Progenitor cell of endocrine pancreas (in vitro differentiated cells): ENCODE measurements around the gene MTHFD1L. TPM values are rescaled to one million over a fixed set of nuclear protein-coding genes. Genes with fewer than 3 reads are reported as not detected.
A peak's percentile ranks its signal among the peaks of the same experiment; 100 is the strongest.

Experiments
- DNase-seq: peaks from one replicate; pipeline ENCODE4 v3.0.0; 2021; ENCODE audit warnings: low spot score; ENCODE audit not compliant: unreplicated experiment
- H3K27ac Mint-ChIP-seq: 2 replicates; pipeline ENCODE4 v1.8.0; 2021; ENCODE audit warnings: mild to moderate bottlenecking, moderate library complexity, mixed read lengths
- H3K27me3 Mint-ChIP-seq: 2 replicates; pipeline ENCODE4 v1.8.0; 2021; ENCODE audit warnings: mixed read lengths
- H3K36me3 Mint-ChIP-seq: 2 replicates; pipeline ENCODE4 v1.8.0; 2022; ENCODE audit warnings: mixed read lengths; ENCODE audit not compliant: insufficient read depth
- H3K4me1 Mint-ChIP-seq: 2 replicates; pipeline ENCODE4 v1.8.0; 2021; ENCODE audit warnings: low read depth, mixed read lengths
- H3K4me3 Mint-ChIP-seq: 2 replicates; pipeline ENCODE4 v1.8.0; 2021; ENCODE audit warnings: low read depth, mild to moderate bottlenecking, moderate library complexity, mixed read lengths
- H3K9me3 Mint-ChIP-seq: 2 replicates; pipeline ENCODE4 v1.8.0; 2021; ENCODE audit warnings: low read depth, mixed read lengths
- total RNA-seq: library from RNA; stranded (reverse); gene quantifications from 2 replicates; pipeline ENCODE4 v1.2.1, GENCODE V29; 2021
- TF ChIP-seq, protein P1 (sequence below): fragments of 200-600 bp; sonication (generic); IDR thresholded peaks from one replicate; pipeline ENCODE4 v1.5.0; 2021; ENCODE audit warnings: antibody characterized with exemption, mild to moderate bottlenecking; ENCODE audit not compliant: unreplicated experiment

The MTHFD1L gene
- total RNA-seq, 1 donor from 2014 or later, result 37.4 TPM

DNA sequence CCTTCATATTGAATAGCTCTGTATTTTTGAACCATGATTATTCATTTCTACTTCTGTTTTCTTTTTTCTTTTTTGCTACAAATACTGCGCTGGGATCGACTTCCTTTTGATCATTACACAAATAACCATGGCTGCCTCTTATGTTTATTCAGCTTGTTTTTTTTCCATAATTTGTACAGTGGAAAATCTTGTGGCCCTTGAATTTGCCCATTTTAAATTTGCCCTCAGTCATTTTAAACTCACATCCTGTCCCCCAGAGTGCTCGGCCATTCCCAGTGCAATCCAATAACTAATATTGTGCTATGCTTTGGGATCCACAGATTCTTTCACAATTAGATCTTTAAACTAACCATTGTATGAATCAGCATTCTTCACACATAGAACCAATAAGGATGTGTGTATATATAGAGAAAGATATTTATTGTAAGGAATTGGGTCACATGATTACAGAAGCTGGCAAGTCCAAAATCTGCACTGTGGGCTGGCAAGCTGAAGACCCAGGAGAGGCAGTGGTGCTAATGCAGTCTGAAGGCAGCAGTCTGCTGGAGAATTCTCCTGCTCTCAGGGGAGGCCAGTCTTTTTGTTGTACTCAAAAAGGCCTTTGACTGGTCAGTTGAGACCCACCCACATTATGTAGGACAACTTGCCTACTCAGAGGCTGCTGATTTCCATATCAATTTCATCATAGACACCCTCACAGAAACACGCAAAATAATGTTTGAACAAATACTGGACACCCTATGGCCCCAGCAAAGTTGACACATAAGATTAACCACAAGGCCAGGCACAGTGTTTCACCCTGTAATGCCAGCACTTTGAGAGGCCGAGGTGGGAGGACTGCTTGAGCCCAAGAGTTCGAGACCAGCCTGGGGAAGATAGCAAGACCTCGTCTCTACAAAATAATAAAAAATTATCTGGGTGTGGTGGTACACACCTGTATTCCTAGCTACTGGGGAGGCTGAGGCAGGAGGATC is 147.1 kb downstream of the MTHFD1L start:
- Mint-ChIP-seq H3K36me3 (peaks cover 9% of the 10 kb centered on the region), H3K4me3 (no peak overlapping the region), H3K27ac (no peak overlapping the region), H3K4me1 (no peaks in the 10 kb centered on the region), H3K9me3 (no peaks in the 10 kb centered on the region), H3K27me3 (no peaks in the 10 kb centered on the region)
- no peak for DNase-seq
- TF ChIP-seq, protein P1, sequence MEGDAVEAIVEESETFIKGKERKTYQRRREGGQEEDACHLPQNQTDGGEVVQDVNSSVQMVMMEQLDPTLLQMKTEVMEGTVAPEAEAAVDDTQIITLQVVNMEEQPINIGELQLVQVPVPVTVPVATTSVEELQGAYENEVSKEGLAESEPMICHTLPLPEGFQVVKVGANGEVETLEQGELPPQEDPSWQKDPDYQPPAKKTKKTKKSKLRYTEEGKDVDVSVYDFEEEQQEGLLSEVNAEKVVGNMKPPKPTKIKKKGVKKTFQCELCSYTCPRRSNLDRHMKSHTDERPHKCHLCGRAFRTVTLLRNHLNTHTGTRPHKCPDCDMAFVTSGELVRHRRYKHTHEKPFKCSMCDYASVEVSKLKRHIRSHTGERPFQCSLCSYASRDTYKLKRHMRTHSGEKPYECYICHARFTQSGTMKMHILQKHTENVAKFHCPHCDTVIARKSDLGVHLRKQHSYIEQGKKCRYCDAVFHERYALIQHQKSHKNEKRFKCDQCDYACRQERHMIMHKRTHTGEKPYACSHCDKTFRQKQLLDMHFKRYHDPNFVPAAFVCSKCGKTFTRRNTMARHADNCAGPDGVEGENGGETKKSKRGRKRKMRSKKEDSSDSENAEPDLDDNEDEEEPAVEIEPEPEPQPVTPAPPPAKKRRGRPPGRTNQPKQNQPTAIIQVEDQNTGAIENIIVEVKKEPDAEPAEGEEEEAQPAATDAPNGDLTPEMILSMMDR, result no peak

DNA sequence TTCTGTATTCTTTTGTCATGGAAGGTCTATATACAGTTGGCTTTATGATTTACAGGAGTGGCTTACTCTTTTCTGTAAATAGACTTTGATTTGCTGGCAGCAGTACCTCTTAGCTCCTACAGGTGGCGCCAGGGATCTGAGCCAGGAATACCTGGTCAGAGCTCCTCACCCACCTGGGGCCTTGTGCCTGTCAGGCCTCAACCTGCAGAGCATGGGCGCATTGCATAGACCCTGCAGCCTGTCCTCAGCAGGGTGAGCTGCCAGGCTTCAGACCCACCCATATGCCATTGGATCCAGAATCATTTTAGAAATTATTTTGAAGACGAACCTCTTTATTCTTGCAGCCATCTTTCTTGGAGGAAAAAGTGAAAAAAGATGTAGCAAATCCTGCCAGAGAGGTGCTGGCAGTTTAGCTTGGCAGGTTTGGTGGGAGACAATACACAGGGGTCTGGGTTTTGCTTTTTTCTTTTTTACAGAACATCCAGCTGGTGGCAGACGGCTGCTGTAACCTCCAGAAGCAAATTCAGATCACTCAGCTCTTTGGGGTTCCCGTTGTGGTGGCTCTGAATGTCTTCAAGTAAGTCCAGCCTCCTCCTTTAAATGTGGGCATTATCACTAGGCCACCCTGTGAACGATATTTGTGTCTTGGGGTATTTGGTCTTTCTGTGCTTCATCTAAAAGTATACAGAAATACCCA is 149.1 kb downstream of the MTHFD1L start:
- DNase-seq, result peak; percentile 57
- no peaks in the 10 kb centered on the region for H3K27me3 Mint-ChIP-seq
- H3K9me3 Mint-ChIP-seq, result no peaks in the 10 kb centered on the region
- peaks cover 8% of the 10 kb centered on the region for H3K36me3 Mint-ChIP-seq
- H3K4me1 Mint-ChIP-seq, result no peaks in the 10 kb centered on the region
- H3K27ac Mint-ChIP-seq, result peak overlapping the region; percentile 33
- H3K4me3 Mint-ChIP-seq, result no peak overlapping the region
- TF ChIP-seq, protein P1, result peak; percentile 99

DNA sequence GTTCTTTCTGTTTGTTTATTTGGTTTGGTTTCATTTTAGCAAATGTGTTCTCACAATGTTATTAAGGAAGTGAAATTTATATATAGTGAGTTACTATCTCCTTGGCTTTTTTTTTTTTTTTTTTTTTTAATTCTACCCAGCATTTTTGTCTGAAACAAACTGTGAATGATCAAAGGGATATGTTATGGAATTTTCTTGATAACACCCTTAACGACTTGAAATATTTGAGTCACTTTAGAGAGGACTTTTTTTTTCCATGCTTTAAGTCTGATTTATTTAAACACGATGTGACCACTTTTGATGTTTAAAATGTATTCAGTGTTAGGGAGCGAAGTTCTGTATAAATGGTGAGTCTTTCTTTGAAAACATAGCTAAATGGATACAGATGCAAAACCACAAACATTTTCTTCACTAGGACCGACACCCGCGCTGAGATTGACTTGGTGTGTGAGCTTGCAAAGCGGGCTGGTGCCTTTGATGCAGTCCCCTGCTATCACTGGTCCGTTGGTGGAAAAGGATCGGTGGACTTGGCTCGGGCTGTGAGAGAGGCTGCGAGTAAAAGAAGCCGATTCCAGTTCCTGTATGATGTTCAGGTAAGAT is 149.7 kb downstream of the MTHFD1L start:
- TF ChIP-seq, protein P1, result no peak
- DNase-seq, result no peak
- no peaks in the 10 kb centered on the region for H3K4me1 Mint-ChIP-seq
- H3K36me3 Mint-ChIP-seq, result peaks cover 8% of the 10 kb centered on the region
- H3K27me3 Mint-ChIP-seq, result no peaks in the 10 kb centered on the region
- H3K4me3 Mint-ChIP-seq, result no peak overlapping the region
- H3K27ac Mint-ChIP-seq, result no peak overlapping the region
- H3K9me3 Mint-ChIP-seq, result no peaks in the 10 kb centered on the region

DNA sequence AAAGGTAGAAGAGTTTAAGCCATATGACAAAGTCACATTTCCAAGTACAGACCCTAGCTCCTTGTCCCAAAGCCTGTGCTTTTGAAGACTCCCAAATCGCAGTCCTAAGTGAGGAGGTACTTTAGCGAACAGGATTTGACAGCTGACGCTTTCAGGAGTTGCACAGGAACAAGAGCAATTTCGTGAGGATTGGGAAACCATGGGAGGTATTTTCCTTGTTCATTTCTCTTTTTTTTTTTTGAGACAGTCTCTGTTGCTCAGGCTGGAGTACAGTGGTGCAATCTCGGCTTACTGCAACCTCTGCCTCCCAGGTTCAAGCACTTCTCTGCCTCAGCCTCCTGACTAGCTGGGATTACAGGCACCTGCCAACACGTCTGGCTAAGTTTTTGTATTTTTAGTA is 150.6 kb downstream of the MTHFD1L start:
- no peak overlapping the region for H3K27ac Mint-ChIP-seq
- TF ChIP-seq, protein P1, result no peak
- H3K4me3 Mint-ChIP-seq, result no peak overlapping the region
- peaks cover 9% of the 10 kb centered on the region for H3K36me3 Mint-ChIP-seq
- H3K27me3 Mint-ChIP-seq, result no peaks in the 10 kb centered on the region
- no peak for DNase-seq
- no peaks in the 10 kb centered on the region for H3K4me1 Mint-ChIP-seq
- H3K9me3 Mint-ChIP-seq, result no peaks in the 10 kb centered on the region

DNA sequence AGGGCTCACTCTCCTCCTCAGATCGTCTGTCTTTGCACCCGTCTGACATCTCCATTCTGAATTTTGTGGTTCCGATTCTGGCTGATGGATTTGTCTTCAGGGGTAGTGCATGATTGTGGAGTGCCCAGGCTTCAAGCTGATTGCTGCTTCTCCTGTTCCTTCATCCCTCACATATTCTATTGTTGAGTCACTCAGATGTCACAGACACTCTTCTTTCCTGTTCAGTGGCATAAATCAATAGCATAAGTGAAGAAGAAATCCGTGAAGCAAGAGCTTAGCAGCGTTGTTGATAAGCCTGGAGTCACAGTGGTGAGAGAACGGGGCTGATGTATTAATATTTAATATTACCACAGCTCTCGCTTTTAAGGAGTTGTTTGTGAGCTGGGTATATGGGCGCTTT is 152.5 kb downstream of the MTHFD1L start:
- Mint-ChIP-seq H3K27me3 (no peaks in the 10 kb centered on the region), H3K4me3 (no peak overlapping the region), H3K27ac (no peak overlapping the region), H3K9me3 (no peaks in the 10 kb centered on the region), H3K36me3 (peaks cover 9% of the 10 kb centered on the region), H3K4me1 (no peaks in the 10 kb centered on the region)
- TF ChIP-seq, protein P1, result no peak
- DNase-seq, result no peak
